GM12872 (cell line): ENCODE measurements around the gene ATF2.

Experiments
- TF ChIP-seq, protein P1 (sequence below): IDR thresholded peaks from 3 replicates; pipeline ENCODE4 v1.5.1; 2011; ENCODE audit warnings: low read depth, mild to moderate bottlenecking, low read length, moderate library complexity; ENCODE audit not compliant: insufficient read depth

Gene ATF2

DNA sequence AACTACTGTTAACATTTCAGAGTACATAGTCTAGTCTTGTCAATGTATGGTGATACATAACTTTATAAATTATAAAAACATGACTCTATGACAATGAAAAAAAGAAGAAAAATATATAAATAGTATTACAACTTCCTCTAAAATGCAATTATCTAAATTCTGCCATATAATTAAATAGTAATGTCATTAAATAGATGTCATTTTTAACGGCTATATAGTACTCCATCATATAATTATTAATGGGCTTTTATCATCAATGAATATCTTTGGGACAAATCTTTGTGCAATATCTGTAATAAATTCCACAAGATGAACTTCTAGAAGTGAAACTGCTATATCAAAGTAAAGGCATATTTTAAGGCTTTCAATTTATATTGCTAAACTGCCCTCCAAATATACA, 24.8 kb downstream of the ATF2 start:
- TF ChIP-seq, protein P1, sequence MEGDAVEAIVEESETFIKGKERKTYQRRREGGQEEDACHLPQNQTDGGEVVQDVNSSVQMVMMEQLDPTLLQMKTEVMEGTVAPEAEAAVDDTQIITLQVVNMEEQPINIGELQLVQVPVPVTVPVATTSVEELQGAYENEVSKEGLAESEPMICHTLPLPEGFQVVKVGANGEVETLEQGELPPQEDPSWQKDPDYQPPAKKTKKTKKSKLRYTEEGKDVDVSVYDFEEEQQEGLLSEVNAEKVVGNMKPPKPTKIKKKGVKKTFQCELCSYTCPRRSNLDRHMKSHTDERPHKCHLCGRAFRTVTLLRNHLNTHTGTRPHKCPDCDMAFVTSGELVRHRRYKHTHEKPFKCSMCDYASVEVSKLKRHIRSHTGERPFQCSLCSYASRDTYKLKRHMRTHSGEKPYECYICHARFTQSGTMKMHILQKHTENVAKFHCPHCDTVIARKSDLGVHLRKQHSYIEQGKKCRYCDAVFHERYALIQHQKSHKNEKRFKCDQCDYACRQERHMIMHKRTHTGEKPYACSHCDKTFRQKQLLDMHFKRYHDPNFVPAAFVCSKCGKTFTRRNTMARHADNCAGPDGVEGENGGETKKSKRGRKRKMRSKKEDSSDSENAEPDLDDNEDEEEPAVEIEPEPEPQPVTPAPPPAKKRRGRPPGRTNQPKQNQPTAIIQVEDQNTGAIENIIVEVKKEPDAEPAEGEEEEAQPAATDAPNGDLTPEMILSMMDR = no peak

DNA sequence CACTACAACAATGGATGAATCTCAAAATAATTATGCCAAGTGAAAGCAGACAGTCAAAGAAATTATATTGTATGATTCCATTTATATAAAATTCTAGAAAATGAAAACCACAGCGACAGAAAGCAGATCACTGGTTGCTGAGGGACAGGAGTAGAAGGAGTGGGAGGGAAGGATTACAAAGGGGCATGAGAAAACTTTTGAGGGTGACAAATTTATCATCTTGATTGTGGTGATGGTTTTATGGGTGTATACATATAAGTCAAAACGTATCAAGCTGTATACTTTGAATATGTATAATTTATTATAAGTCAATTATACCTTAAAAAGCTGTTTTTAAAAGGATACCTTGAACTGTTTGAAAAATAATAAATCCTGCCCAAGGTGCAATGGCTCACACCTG, 27.7 kb downstream of the ATF2 start:
- TF ChIP-seq, protein P1 = no peak

DNA sequence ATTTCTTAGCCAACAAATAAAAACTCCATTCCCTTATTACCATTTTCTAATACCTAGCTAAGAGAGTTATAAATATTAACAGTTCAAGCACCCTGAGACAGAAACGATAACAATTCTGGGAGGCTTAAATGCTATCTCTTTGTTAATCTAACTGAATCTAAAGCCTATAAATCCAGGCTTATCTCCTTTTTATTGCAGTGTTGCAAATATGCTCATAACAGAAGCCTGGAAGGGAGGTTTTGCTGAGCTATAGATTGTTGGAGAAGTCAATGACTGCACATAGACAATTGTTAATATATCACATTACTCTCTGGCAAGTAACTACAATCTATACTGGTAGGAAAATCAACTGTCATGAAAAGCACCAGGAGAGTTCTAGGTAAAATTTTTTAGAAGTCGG, 30.2 kb downstream of the ATF2 start:
- TF ChIP-seq, protein P1 = no peak

DNA sequence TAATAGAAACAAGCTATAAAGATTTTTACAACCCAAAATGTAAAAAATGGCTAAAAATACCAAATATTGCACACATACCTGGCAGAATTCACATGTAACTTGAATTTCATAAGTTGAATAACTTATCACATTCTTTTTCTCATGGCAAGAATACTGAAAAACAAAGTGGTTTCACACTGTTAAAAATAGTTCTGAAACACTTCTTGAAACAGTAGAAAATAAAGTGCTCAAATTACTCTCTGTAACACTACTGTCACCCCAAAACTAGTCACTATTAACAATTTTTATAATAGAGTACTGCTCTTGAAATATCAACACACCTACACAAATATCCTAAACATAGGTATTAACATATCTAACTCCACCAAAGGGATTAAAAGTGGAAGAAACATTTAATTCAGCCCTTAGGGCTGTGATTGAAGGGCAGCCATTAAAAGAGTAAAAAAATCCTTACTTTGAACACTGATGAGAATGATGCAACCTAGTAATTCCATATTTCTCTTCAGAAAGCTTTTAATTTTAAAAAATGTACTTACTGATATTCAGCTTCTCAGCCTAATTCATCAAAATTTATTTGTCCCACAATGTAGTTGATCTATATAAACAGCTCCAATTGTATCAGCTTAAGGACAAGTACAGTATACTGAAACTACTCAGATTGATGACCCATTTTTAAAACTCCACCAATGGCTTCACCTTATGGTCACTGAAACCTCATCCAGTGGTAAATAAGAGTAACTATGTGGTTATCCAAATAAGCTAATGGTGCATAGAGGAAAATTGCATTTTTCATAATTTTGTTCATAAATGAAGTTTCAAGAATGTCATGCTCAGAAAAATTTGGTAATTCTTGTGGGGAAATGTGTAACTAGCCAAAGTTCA, 31.4 kb downstream of the ATF2 start:
- TF ChIP-seq, protein P1 = no peak

DNA sequence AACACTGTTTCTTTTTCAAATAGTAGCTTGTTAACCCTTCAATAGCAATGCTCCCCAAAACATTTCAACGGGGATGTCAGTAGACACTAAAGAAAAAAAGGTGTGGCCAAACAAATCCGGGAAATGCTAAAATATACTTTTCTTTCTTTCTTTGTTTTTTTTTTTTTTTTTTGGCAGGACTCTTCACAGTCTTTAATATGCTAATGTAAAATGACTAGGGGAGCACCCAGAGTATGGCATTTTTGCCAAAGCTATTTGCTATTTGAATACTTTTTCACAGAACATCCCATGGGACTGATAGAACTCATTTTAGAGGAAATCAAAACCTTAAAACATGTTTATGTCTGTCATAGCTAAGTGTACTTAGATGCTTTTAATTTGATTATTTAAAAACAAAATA, 32.1 kb downstream of the ATF2 start:
- TF ChIP-seq, protein P1 = no peak

DNA sequence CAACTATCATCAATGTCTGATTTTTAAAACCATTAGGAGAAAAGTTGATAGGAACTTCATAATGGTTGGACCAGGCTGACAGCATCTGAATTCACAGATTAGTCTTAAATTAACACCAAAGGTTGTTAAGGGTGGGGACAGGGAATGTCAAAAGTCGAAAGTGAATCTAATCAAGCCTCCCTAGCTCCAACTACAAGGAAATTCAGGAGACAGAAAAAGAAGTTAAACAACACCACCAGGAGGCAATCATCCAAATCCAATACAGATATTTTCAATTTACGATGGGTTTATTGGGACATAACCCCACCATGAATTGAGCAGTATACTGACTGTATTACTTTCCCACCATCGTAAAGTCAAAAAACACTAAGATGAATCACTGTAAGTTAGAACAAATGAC, 32.8 kb downstream of the ATF2 start:
- TF ChIP-seq, protein P1 = no peak

DNA sequence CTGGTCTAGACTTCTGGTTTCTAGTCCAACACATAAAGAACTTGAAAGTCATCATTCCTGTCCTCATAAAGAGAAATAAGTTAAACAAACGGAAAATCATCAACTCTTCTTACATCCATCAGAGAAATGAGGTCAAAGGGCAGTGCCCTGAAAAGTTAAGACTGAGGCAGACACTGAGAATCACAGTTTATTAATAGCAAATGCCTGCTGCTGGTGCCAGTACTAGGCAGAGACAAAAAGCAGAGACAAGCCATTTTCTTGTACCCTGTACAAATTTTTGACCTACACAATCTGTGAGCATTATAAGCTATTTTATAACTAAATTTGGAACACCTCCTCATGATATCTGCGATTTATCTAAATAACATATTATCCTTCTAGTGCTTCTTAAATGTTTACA, 36.8 kb downstream of the ATF2 start:
- TF ChIP-seq, protein P1 = no peak
